AG04449 (cell line): ENCODE data around the gene B4GALNT3.

Source experiments
- CTCF ChIA-PET: fragments of 350-600 bp; formaldehyde crosslinking; extraction: SDS; loops from one replicate; lab custom pipeline; 2021; ENCODE audit warnings: antibody characterized with exemption; lab: Yijun Ruan, JAX
- POLR2A ChIA-PET: fragments of 400-600, 350-600 bp; formaldehyde crosslinking; extraction: SDS; loops from one replicate; lab custom pipeline; 2020; ENCODE audit warnings: antibody characterized with exemption, inconsistent platforms; lab: Yijun Ruan, JAX
- DNase-seq: peaks from one replicate; pipeline ENCODE4 v3.0.0-alpha.2; 2010; ENCODE audit warnings: low read depth, low spot score
- H3K4me3 ChIP-seq: 2 replicates; pipeline ENCODE4 v1.5.1; 2011; ENCODE audit warnings: low read depth, mild to moderate bottlenecking, control low read depth, low read length
- CTCF ChIP-seq: IDR thresholded peaks from one replicate; pipeline ENCODE4 v1.5.1; 2011; ENCODE audit warnings: mild to moderate bottlenecking, moderate library complexity, low read length, control low read depth, inconsistent platforms; ENCODE audit not compliant: insufficient read depth; ENCODE audit errors: missing control alignments

B4GALNT3 gene

GRCh38 chr12:464484-465267 is 4.9 kb downstream of the B4GALNT3 start:
- ChIA-PET POLR2A (no interaction called here), CTCF (interaction anchor here (0.8 to 4.7 kb wide), 4 partner anchors 11 to 83 kb away, joined by 3 to 44 read pairs (median 15); no protein-coding TSS in a partner anchor)
- no peak for TF ChIP-seq CTCF
- no peak overlapping the region for H3K4me3 ChIP-seq
- no peak for DNase-seq

GRCh38 chr12:466039-466438 is 6.3 kb downstream of the B4GALNT3 start:
- H3K4me3 ChIP-seq = no peak overlapping the region
- no peak for TF ChIP-seq CTCF
- ChIA-PET POLR2A (no interaction called here), CTCF (interaction anchor here (1.8 to 2.7 kb wide), 2 partner anchors 12 to 24 kb away, joined by 7 to 12 read pairs; no protein-coding TSS in a partner anchor)
- DNase-seq = no peak

GRCh38 chr12:466762-467161 is 7.0 kb downstream of the B4GALNT3 start:
- ChIA-PET CTCF (interaction anchor here (1.8 to 2.7 kb wide), 2 partner anchors 13 to 25 kb away, joined by 7 to 12 read pairs; no protein-coding TSS in a partner anchor), POLR2A (no interaction called here)
- no peak for TF ChIP-seq CTCF
- DNase-seq = no peak
- H3K4me3 ChIP-seq = no peak overlapping the region

DNA sequence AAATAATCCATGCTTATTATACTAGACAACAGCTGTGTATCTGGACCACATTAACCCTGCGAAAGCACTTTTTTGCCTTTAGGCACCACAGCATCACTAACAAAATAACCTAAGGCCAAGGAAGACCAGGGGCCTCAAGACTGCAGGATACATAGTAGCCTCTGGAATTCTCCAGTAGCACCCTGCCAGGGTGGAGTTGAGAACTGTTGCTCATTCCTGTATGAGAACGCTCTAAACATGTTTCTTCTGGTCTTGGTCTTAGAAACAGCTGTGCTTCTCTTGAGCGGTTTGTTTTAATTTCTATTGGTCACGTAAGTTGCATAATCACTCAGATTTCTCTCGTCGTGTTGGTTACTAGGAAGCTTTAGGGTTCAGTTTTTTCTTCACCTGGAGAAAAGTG is 7.9 kb downstream of the B4GALNT3 start:
- DNase-seq = no peak
- no peak overlapping the region for H3K4me3 ChIP-seq
- TF ChIP-seq CTCF = no peak
- POLR2A ChIA-PET = no interaction called here
- CTCF ChIA-PET = interaction anchor here (1.8 to 3.0 kb wide), 4 partner anchors 14 to 79 kb away, joined by 7 to 12 read pairs (median 11); no protein-coding TSS in a partner anchor

DNA sequence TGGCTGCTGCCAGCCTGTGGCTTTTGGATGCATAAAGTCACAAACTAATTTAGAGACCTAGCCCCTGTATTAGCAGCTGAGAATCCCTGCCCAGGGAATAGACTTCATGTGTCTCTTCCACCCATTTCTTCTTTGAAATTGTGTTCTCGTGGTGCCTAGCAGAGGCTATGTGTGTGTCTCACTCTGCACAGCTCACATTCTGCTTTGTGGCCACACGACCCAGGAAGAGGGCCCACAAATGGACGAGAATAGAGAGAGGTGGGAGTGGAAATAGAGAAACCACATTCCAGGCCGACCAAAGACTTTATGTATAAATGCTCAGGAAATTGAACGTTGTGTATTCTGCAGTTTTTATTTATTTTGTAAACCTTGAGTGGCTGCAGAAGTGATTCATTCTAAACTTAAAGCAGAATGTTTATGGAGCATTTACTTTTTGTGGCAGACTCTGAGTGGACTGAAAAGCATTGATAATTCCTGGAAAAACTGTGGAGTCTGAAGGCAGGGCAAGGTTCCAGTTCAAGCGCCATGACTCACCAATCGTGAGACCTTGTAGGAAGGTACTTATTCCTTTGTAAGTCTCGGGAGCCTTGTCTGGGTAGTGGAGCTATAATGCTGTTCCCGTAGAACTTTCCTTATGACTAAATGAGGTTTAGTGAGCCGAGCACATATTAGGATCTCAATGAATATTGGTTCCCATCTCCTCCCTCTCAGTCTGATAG is 9.1 kb downstream of the B4GALNT3 start:
- CTCF ChIA-PET = interaction anchor here (2.1 to 3.0 kb wide), 4 partner anchors 15 to 78 kb away, joined by 8 to 12 read pairs (median 11); no protein-coding TSS in a partner anchor
- no peak overlapping the region for H3K4me3 ChIP-seq
- POLR2A ChIA-PET = no interaction called here
- no peak for DNase-seq
- no peak for TF ChIP-seq CTCF

DNA sequence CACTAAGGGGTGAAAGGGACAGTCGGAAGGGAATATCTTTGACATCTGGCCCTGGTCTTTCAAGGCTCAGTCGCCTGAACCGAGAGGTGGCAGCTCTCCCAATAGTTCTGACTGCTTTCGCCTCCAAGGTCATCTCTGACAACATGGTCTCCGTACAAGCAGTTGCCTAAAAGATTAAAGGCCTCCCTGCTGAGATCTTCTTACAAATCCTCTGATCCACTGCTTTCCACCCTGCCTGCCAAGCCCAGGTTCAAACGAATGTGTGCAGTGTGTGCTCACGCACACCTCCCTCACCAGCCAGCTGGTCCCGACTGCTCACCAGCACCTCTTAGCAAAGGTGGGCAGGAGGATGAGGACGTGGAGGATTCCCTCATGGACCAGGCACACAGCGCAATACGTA is 10.4 kb downstream of the B4GALNT3 start:
- no peak for TF ChIP-seq CTCF
- H3K4me3 ChIP-seq = no peak overlapping the region
- no peak for DNase-seq
- ChIA-PET CTCF (interaction anchor here (1.2 to 3.0 kb wide), 3 partner anchors 18 to 77 kb away, joined by 3 to 12 read pairs (median 8); no protein-coding TSS in a partner anchor), POLR2A (no interaction called here)
